H1 (cell line): ENCODE measurements around the gene ADCK1. TPM values are rescaled to one million over a fixed set of nuclear protein-coding genes. Genes with fewer than 3 reads are reported as not detected.

Experiments used
- TAF1 ChIP-seq: IDR thresholded peaks from 2 replicates; pipeline ENCODE4 v1.6.1; 2011; ENCODE audit warnings: mild to moderate bottlenecking, low read depth, low read length
- YY1 ChIP-seq: IDR thresholded peaks from 2 replicates; pipeline ENCODE4 v1.6.1; 2011; ENCODE audit warnings: low read depth, mild to moderate bottlenecking, low read length
- polyA plus RNA-seq, 7 experiments: library from polyadenylated mRNA; depleted of rRNA in 3 of 7; stranded (reverse) in 5 of 7; unstranded in 2 of 7; fragments of >200 nt in 5 of 7; fragments of 200-250 nt in 2 of 7; gene quantifications; 1 replicate in 5 of 7; 2 replicates in 1 of 7; 4 replicates in 1 of 7; pipeline versions ENCODE4 v1.2.1 to v1.2.3, GENCODE V29; 2011 to 2013; ENCODE audit warnings: missing spikeins in 2 of 7, mixed read lengths in 2 of 7
- total RNA-seq: library from RNA; stranded (reverse); fragmentation: NEBNext Ultra II Directional; extraction: Animal tissue kit (Norgen Biotek cat#: 25700); gene quantifications from 2 replicates; pipeline ENCODE4 v1.2.1, GENCODE V29; 2021

ADCK1 gene
- total and polyA plus RNA-seq, 2 of the 8 experiments (the other 6 are each of a cell fraction or from before 2014, with no cell fraction given): 11.0 to 16.8 TPM

DNA sequence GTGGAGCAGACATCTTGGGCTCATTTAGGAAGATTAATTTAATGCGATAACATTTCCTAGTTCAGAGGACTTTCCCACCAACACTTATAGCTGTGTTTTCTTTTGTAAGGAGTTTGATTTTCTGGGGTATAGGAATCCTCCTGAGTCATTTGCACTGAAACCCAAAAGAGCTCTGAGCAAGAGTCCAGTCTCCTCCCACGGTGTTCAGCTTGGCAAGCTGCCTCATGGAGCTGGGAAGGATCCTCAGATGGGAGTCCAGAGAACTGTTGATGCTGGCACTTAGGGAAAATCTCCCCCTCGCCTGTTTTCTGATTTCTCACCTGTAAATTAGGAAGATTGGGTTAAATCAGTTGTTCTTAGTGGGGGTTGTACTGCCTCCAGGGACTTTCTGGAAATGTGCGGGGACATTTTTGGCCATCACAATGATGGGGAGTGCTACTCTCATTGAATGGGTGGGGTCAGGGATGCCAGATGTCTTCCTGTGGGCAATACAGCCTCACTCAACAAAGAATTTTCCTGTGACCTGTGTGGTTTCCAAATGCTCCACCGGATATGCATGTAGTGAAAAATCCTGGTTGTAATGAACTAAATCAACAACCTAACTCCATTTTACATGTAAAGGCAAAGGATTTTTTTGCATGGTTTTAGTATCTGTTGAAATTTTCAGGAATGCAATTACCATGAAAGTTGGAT is 150.6 kb downstream of the ADCK1 start (continued):
- TF ChIP-seq TAF1 (no peak), YY1 (no peak)
